ENCODE measurements around the gene NEUROG2.
A peak's percentile ranks its signal among the peaks of the same experiment; 100 is the strongest.

Gene NEUROG2

GRCh38 chr4:112511093-112511802 lies 4.7 kb downstream of the NEUROG2 start:
- in situ Hi-C loops (cut with HindIII; ENCODE audit: low sequenced_read_pairs) = no loop called here
- TF ChIP-seq, protein P1, sequence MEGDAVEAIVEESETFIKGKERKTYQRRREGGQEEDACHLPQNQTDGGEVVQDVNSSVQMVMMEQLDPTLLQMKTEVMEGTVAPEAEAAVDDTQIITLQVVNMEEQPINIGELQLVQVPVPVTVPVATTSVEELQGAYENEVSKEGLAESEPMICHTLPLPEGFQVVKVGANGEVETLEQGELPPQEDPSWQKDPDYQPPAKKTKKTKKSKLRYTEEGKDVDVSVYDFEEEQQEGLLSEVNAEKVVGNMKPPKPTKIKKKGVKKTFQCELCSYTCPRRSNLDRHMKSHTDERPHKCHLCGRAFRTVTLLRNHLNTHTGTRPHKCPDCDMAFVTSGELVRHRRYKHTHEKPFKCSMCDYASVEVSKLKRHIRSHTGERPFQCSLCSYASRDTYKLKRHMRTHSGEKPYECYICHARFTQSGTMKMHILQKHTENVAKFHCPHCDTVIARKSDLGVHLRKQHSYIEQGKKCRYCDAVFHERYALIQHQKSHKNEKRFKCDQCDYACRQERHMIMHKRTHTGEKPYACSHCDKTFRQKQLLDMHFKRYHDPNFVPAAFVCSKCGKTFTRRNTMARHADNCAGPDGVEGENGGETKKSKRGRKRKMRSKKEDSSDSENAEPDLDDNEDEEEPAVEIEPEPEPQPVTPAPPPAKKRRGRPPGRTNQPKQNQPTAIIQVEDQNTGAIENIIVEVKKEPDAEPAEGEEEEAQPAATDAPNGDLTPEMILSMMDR (IDR thresholded peaks at IDR 0.05; ENCODE audit: low read depth, low read length) = no peak
- no peak overlapping the region for H3K4me3 ChIP-seq (ENCODE audit: low read depth, low read length)

GRCh38 chr4:112510291-112511092 lies 5.5 kb downstream of the NEUROG2 start:
- TF ChIP-seq, protein P1 (IDR thresholded peaks at IDR 0.05; ENCODE audit: low read depth, low read length) = no peak
- no peak for DNase-seq (ENCODE audit: low read depth, low spot score)
- in situ Hi-C loops (cut with HindIII; ENCODE audit: low sequenced_read_pairs) = no loop called here
- peak overlapping the region; percentile 7 for H3K4me3 ChIP-seq (ENCODE audit: low read depth, low read length)

More at GRCh38 chr4:112511093-112511802, 4.7 kb downstream of the NEUROG2 start:
- DNase-seq (ENCODE audit: low read depth, low spot score) = no peak

DNA sequence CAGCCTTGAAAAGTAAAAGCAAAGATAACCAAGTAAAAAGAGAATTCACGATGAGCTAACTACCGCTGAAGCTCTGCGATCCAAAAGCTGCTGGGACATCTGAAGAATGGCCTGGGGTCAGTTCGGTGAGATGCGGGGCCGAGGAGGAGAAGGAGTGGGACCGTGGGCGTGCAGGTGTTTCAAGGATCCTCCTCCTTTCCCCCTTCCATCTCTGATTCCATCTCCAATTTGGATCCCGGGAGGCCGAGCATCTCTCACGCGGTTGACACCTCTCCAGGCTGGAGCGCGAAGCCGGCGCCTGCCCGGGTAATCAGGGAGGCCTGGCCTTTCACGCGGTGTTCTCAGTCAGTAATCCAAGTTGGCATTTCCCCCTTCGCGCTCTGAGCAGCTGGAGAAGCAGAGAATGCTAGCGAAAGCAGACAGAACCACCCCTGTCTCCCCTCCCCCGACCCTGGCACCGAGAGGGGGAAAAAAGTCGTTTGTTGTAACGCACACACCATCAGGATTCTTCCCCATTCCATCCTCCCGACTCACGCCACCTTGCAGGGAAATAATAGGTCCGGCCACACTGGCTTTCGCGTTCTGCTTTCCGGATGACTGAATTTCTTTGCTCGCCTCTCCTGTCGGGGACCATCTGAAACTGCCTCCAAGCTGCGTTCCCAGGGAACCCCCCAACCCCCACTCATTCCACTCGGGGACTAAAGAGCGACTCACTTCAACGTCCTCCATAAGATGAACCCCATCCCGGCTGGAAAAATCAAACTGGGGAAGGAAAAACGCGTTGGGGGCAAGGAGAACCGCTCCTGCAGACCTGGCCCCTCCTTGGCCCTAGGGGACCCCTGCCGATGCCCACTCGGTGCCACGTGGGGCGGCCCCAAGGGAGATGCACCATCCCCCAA lies 6.5 kb downstream of the NEUROG2 start:
- in situ Hi-C loops (cut with HindIII; ENCODE audit: low sequenced_read_pairs) = no loop called here
- no peak for DNase-seq (ENCODE audit: low read depth, low spot score)
- no peak overlapping the region for H3K4me3 ChIP-seq (ENCODE audit: low read depth, low read length)
- TF ChIP-seq, protein P1 (IDR thresholded peaks at IDR 0.05; ENCODE audit: low read depth, low read length) = no peak

- no peak for DNase-seq (ENCODE audit: low read depth, low spot score)
- in situ Hi-C loops (cut with HindIII; ENCODE audit: low sequenced_read_pairs) = no loop called here
- H3K4me3 ChIP-seq (ENCODE audit: low read depth, low read length) = no peak overlapping the region
- TF ChIP-seq, protein P1 (IDR thresholded peaks at IDR 0.05; ENCODE audit: low read depth, low read length) = no peak
Observed at GRCh38 chr4:112508356-112508755, 7.6 kb downstream of the NEUROG2 start.

DNA sequence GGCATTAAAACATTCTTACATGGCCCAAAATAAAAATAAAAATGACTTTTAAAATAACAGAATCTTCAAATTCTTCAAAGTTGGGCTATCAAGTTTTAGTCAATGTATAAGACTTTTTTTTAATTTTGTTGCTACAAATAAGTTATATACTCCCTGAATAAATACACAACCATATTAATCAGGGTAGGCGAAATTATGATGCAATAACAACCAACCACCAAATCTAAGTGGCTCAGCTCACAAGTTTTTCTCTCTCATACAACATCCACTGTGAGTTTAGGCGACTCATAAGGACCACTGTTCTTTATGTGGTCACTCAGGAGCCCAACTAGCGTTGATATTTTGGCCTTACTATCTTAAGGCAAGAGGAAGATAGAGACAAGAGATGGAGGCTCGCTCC lies 11.2 kb downstream of the NEUROG2 start:
- in situ Hi-C loops (cut with HindIII; ENCODE audit: low sequenced_read_pairs) = no loop called here
- no peak overlapping the region for H3K4me3 ChIP-seq (ENCODE audit: low read depth, low read length)
- no peak for DNase-seq (ENCODE audit: low read depth, low spot score)
- TF ChIP-seq, protein P1 (IDR thresholded peaks at IDR 0.05; ENCODE audit: low read depth, low read length) = no peak

DNA sequence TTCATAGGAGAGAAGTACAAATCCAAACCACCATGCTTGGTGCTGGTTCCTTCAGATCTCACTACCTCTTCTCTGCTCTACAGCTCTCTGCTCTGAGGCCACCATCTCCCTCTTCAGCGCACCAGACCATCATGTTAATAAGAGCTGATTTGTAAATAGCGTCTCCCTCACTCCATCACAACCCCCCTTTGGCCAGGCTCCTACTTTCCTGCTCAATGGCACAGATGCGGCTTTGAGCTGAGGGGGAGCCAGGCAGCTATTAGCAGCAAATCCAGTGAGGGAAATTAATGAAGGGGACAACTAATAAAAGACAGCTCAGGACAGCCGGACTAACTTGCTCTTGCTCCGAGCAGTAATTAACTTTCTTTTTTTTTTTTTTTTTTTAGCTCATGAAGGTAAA lies 13.1 kb downstream of the NEUROG2 start:
- in situ Hi-C loops (cut with HindIII; ENCODE audit: low sequenced_read_pairs) = no loop called here
- H3K4me3 ChIP-seq (ENCODE audit: low read depth, low read length) = no peak overlapping the region
- DNase-seq (ENCODE audit: low read depth, low spot score) = no peak
- TF ChIP-seq, protein P1 (IDR thresholded peaks at IDR 0.05; ENCODE audit: low read depth, low read length) = no peak

All from astrocyte of the spinal cord (primary cell).